Nephron progenitor cell (in vitro differentiated cells): Measurements from ENCODE around the gene MGMT.

Source experiments
- DNase-seq: peaks from one replicate; pipeline ENCODE4 v3.0.0; 2021
- H3K27ac Mint-ChIP-seq: 2 replicates; pipeline ENCODE4 v1.8.0; 2021; ENCODE audit warnings: mild to moderate bottlenecking, moderate library complexity, mixed read lengths
- H3K27me3 Mint-ChIP-seq: 2 replicates; pipeline ENCODE4 v1.8.0; 2021; ENCODE audit warnings: mild to moderate bottlenecking, low read depth, mixed read lengths; ENCODE audit not compliant: poor library complexity
- H3K36me3 Mint-ChIP-seq: 2 replicates; pipeline ENCODE4 v1.8.0; 2021; ENCODE audit warnings: low read depth, mixed read lengths
- H3K4me1 Mint-ChIP-seq: 2 replicates; pipeline ENCODE4 v1.8.0; 2021; ENCODE audit warnings: mixed read lengths
- H3K4me3 Mint-ChIP-seq: 2 replicates; pipeline ENCODE4 v1.8.0; 2021; ENCODE audit warnings: mild to moderate bottlenecking, moderate library complexity, mixed read lengths
- H3K9me3 Mint-ChIP-seq: 2 replicates; pipeline ENCODE4 v1.8.0; 2021; ENCODE audit warnings: mild to moderate bottlenecking, moderate library complexity, mixed read lengths
- TF ChIP-seq, protein P1 (sequence below): fragments of 200-600 bp; sonication (generic); IDR thresholded peaks from 2 replicates; pipeline ENCODE4 v1.5.0; 2021; ENCODE audit warnings: antibody characterized with exemption

Gene MGMT

GRCh38 chr10:129545261-129545660, 78.2 kb downstream of the MGMT start:
- TF ChIP-seq, protein P1, sequence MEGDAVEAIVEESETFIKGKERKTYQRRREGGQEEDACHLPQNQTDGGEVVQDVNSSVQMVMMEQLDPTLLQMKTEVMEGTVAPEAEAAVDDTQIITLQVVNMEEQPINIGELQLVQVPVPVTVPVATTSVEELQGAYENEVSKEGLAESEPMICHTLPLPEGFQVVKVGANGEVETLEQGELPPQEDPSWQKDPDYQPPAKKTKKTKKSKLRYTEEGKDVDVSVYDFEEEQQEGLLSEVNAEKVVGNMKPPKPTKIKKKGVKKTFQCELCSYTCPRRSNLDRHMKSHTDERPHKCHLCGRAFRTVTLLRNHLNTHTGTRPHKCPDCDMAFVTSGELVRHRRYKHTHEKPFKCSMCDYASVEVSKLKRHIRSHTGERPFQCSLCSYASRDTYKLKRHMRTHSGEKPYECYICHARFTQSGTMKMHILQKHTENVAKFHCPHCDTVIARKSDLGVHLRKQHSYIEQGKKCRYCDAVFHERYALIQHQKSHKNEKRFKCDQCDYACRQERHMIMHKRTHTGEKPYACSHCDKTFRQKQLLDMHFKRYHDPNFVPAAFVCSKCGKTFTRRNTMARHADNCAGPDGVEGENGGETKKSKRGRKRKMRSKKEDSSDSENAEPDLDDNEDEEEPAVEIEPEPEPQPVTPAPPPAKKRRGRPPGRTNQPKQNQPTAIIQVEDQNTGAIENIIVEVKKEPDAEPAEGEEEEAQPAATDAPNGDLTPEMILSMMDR: no peak
- Mint-ChIP-seq H3K36me3 (peaks cover 16% of the 10 kb centered on the region), H3K27ac (no peak overlapping the region), H3K9me3 (no peaks in the 10 kb centered on the region), H3K27me3 (peaks cover 11% of the 10 kb centered on the region), H3K4me3 (no peak overlapping the region), H3K4me1 (peaks cover 43% of the 10 kb centered on the region)
- no peak for DNase-seq

- no peak for DNase-seq
- TF ChIP-seq, protein P1: no peak
- no peak overlapping the region for H3K4me3 Mint-ChIP-seq
- H3K27ac Mint-ChIP-seq: peak overlapping the region; percentile 29
- H3K36me3 Mint-ChIP-seq: peaks cover 10% of the 10 kb centered on the region
- H3K27me3 Mint-ChIP-seq: peaks cover 8% of the 10 kb centered on the region
- H3K9me3 Mint-ChIP-seq: no peaks in the 10 kb centered on the region
- peaks cover 34% of the 10 kb centered on the region for H3K4me1 Mint-ChIP-seq
Observed at GRCh38 chr10:129546106-129546505, 79.1 kb downstream of the MGMT start.

DNA sequence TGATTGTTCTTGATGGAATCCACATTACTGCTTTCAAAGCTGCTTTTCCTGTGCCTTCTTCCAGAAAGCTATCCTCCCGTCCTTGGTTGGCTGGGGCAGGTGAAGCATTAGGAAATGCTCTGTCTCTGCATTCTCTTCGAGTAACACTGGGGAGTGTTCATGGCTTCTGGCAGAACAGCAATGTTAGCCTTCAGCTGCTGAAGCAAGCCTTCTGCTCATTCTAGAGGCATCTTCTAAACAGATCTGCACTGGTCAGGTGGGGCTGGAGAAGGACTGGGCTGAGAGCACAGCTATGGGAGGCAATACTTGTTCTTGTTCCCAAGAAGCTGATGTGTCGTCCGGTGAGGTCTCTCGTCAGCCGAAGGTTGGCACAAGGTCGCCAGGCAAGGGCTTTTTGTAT, 80.6 kb downstream of the MGMT start:
- Mint-ChIP-seq H3K4me1 (peaks cover 19% of the 10 kb centered on the region), H3K27ac (no peak overlapping the region), H3K9me3 (no peaks in the 10 kb centered on the region), H3K36me3 (peaks cover 3% of the 10 kb centered on the region), H3K4me3 (no peak overlapping the region), H3K27me3 (peaks cover 8% of the 10 kb centered on the region)
- no peak for DNase-seq
- TF ChIP-seq, protein P1: no peak

- H3K27me3 Mint-ChIP-seq: peaks cover 8% of the 10 kb centered on the region
- H3K4me1 Mint-ChIP-seq: peaks cover 10% of the 10 kb centered on the region
- no peaks in the 10 kb centered on the region for H3K9me3 Mint-ChIP-seq
- TF ChIP-seq, protein P1: no peak
- no peak for DNase-seq
- no peak overlapping the region for H3K4me3 Mint-ChIP-seq
- H3K27ac Mint-ChIP-seq: no peak overlapping the region
- no peaks in the 10 kb centered on the region for H3K36me3 Mint-ChIP-seq
Observed at GRCh38 chr10:129548600-129548999, 81.6 kb downstream of the MGMT start.

- Mint-ChIP-seq H3K27ac (no peak overlapping the region), H3K4me3 (no peak overlapping the region), H3K27me3 (peaks cover 6% of the 10 kb centered on the region), H3K9me3 (no peaks in the 10 kb centered on the region), H3K36me3 (no peaks in the 10 kb centered on the region), H3K4me1 (peaks cover under 1% of the 10 kb centered on the region)
- DNase-seq: no peak
- TF ChIP-seq, protein P1: no peak
Observed at GRCh38 chr10:129550076-129550475, 83.0 kb downstream of the MGMT start.

GRCh38 chr10:129550658-129551057, 83.6 kb downstream of the MGMT start:
- Mint-ChIP-seq H3K4me3 (no peak overlapping the region), H3K27me3 (peaks cover 6% of the 10 kb centered on the region), H3K9me3 (no peaks in the 10 kb centered on the region), H3K36me3 (no peaks in the 10 kb centered on the region), H3K27ac (no peak overlapping the region), H3K4me1 (no peaks in the 10 kb centered on the region)
- TF ChIP-seq, protein P1: no peak
- no peak for DNase-seq
